ENCODE measurements around the gene PADI1.

DNA sequence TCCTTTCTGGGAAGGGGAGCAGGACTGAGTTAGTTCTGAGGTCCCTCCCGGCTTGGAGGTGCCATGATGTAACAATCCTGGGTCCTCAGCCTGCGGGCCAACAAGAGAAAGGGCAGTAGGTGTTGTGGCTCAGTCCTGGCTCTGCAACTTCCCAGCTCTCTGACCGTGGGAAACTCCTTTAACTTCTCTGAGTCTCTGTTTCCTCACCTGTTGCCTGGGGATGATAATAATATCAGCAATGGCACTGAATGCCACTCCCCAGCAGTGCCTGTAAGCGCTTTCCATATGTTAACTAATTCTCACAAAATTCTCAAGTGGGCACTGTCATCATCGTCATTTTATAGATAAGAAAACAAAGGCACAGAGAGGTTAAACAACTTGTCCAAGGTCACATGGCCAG lies 46.3 kb downstream of the PADI1 start:
- TF ChIP-seq CTCF (IDR thresholded peaks at IDR 0.05) = no peak
- no peak for TF ChIP-seq POLR2A (IDR thresholded peaks at IDR 0.05)
- no peak for TF ChIP-seq EP300 (IDR thresholded peaks at IDR 0.05; ENCODE audit: low read depth)
- no peak for TF ChIP-seq POLR2AphosphoS5 (IDR thresholded peaks at IDR 0.05)
